HCT116 (cell line): ENCODE measurements around the gene CELF2. TPM values are rescaled to one million over a fixed set of nuclear protein-coding genes. Genes with fewer than 3 reads are reported as not detected.

Experiments used
- ATAC-seq: fragments of 200-7000 bp; cut with Tn5 transposase; 2 replicates; pipeline ENCODE4 v1.9.1; 2020; ENCODE audit warnings: mild to moderate bottlenecking, moderate library complexity
- BruUV-seq: library from RNA; stranded (reverse); fragments of 400-500 nt; replicated peaks from 2 replicates; lab custom pipeline; 2021; lab: Mats Ljungman, UMichigan
- CTCF ChIA-PET: fragments of 300-600 bp; sonication (Branson Sonifier 250); formaldehyde crosslinking; loops from one replicate; lab custom pipeline; 2021; ENCODE audit warnings: antibody characterized with exemption; lab: Charles Lee
- POLR2A ChIA-PET: fragments of 300-600, 350-600 bp; sonication (Branson Sonifier 250); formaldehyde crosslinking; loops from one replicate; lab custom pipeline; 2021; ENCODE audit warnings: antibody characterized with exemption; lab: Charles Lee
- RAD21 ChIA-PET, 2 experiments: fragments of 300-600 bp; sonication (Branson Sonifier 250); formaldehyde crosslinking; loops; one replicate each; lab custom pipeline; 2023; ENCODE audit warnings: low total read pairs in 2 of 2; ENCODE audit not compliant: uncharacterized antibody in 2 of 2, unreplicated experiment in 2 of 2, low non-redundant PET in 1 of 2; lab: Charles Lee
- DNase-seq: peaks from one replicate; pipeline ENCODE4 v3.0.0-alpha.2; 2010; ENCODE audit warnings: low read depth, low spot score
- H2AFZ ChIP-seq: fragments of 200-600 bp; shearing (Covaris generic), sonication (generic); 2 replicates; pipeline ENCODE4 v1.6.1; 2017; ENCODE audit warnings: low read depth, mixed run types, mixed read lengths, antibody characterized with exemption, low read length; ENCODE audit not compliant: poor library complexity, severe bottlenecking
- H3K27ac ChIP-seq: 2 replicates; pipeline ENCODE4 v1.5.1; 2012; ENCODE audit warnings: low read depth, low read length
- H3K27me3 ChIP-seq: fragments of 200-600 bp; sonication (generic); 2 replicates; pipeline ENCODE4 v1.6.1; 2016; ENCODE audit warnings: mixed run types, low read length, mixed read lengths; ENCODE audit not compliant: insufficient read depth
- H3K36me3 ChIP-seq, 2 experiments: fragments of 200-500 bp in 1 of 2; fragments of 200-600 bp in 1 of 2; sonication (Bioruptor generic) in 1 of 2; sonication (generic) in 1 of 2; 2 replicates each; pipeline versions ENCODE4 v1.5.1 to v1.6.1; 2014 to 2016; ENCODE audit warnings: low read length in 2 of 2, inconsistent platforms in 1 of 2, mixed read lengths in 1 of 2, mixed run types in 1 of 2; ENCODE audit not compliant: insufficient read depth in 2 of 2, control insufficient read depth in 1 of 2
- H3K4me1 ChIP-seq, 2 experiments: fragments of 200-600 bp in 1 of 2; sonication (generic) in 1 of 2; 2 replicates each; pipeline versions ENCODE4 v1.5.1 to v1.6.1; 2012 to 2017; ENCODE audit warnings: low read length in 2 of 2, inconsistent platforms in 1 of 2, mild to moderate bottlenecking in 1 of 2, mixed read lengths in 1 of 2, mixed run types in 1 of 2, moderate library complexity in 1 of 2; ENCODE audit not compliant: insufficient read depth in 2 of 2, control insufficient read depth in 1 of 2
- H3K4me2 ChIP-seq: fragments of 200-600 bp; sonication (generic); 2 replicates; pipeline ENCODE4 v1.6.1; 2017; ENCODE audit warnings: mixed run types, low read length, mixed read lengths
- H3K4me3 ChIP-seq, 2 experiments: fragments of 200-600 bp in 1 of 2; sonication (generic) in 1 of 2; replicated peaks in 1 of 2; 2 replicates each; pipeline ENCODE4 v1.5.1; 2011 to 2016; ENCODE audit warnings: low read length in 2 of 2, control low read depth in 1 of 2, low read depth in 1 of 2, mild to moderate bottlenecking in 1 of 2, mixed read lengths in 1 of 2, mixed run types in 1 of 2
- H3K79me2 ChIP-seq: fragments of 200-600 bp; sonication (generic); 2 replicates; pipeline ENCODE4 v1.6.1; 2017; ENCODE audit warnings: mild to moderate bottlenecking, mixed run types, low read length, moderate library complexity, mixed read lengths; ENCODE audit not compliant: insufficient read depth
- H3K9ac ChIP-seq: fragments of 200-600 bp; sonication (generic); 2 replicates; pipeline ENCODE4 v1.6.1; 2016; ENCODE audit warnings: low read length, mixed read lengths
- H3K9me2 ChIP-seq: fragments of 200-600 bp; sonication (generic), shearing (Covaris generic); 2 replicates; pipeline ENCODE4 v1.6.1; 2017; ENCODE audit warnings: mixed run types, mild to moderate bottlenecking, moderate library complexity; ENCODE audit not compliant: insufficient read depth
- H3K9me3 ChIP-seq, 2 experiments: fragments of 200-500 bp in 1 of 2; fragments of 200-600 bp in 1 of 2; sonication (Bioruptor generic) in 1 of 2; sonication (generic) in 1 of 2; 2 replicates each; pipeline ENCODE4 v1.6.1; 2014 to 2017; ENCODE audit warnings: low read length in 2 of 2, mixed read lengths in 2 of 2, inconsistent platforms in 1 of 2, low read depth in 1 of 2, mild to moderate bottlenecking in 1 of 2, mixed run types in 1 of 2, moderate library complexity in 1 of 2; ENCODE audit not compliant: control insufficient read depth in 1 of 2, insufficient read depth in 1 of 2
- H4K20me1 ChIP-seq: fragments of 200-600 bp; sonication (generic), shearing (Covaris generic); 2 replicates; pipeline ENCODE4 v1.6.1; 2017; ENCODE audit warnings: mixed run types, mild to moderate bottlenecking, moderate library complexity; ENCODE audit not compliant: insufficient read depth
- CEBPB ChIP-seq: IDR thresholded peaks from 2 replicates; pipeline ENCODE4 v1.6.1; 2012; ENCODE audit warnings: low read depth
- ELF1 ChIP-seq: IDR thresholded peaks from 2 replicates; pipeline ENCODE4 v1.6.1; 2012; ENCODE audit warnings: low read depth, borderline replicate concordance
- EZH2 ChIP-seq: fragments of 200-600 bp; sonication (generic); IDR thresholded peaks from 2 replicates; pipeline ENCODE4 v1.6.1; 2017; ENCODE audit warnings: antibody characterized with exemption, mixed run types
- EZH2phosphoT487 ChIP-seq: fragments of 200-600 bp; IDR thresholded peaks from 2 replicates; pipeline ENCODE4 v1.6.1; 2018; ENCODE audit warnings: antibody characterized with exemption, borderline replicate concordance
- JUND ChIP-seq: IDR thresholded peaks from 2 replicates; pipeline ENCODE4 v1.6.1; 2012
- MAX ChIP-seq: IDR thresholded peaks from 2 replicates; pipeline ENCODE4 v1.6.1; 2012
- POLR2A ChIP-seq: IDR thresholded peaks from 2 replicates; pipeline ENCODE4 v1.7.0; 2011; ENCODE audit warnings: borderline replicate concordance; ENCODE audit not compliant: insufficient read depth, insufficient read length; ENCODE audit errors: extremely low read depth
- RAD21 ChIP-seq: IDR thresholded peaks from 2 replicates; pipeline ENCODE4 v1.6.1; 2012; ENCODE audit warnings: low read depth, mild to moderate bottlenecking
- SRF ChIP-seq: IDR thresholded peaks from 2 replicates; pipeline ENCODE4 v1.6.1; 2012; ENCODE audit warnings: low read depth
- YY1 ChIP-seq: IDR thresholded peaks from 2 replicates; pipeline ENCODE4 v1.6.1; 2011; ENCODE audit warnings: low read length, low read depth, moderate library complexity, mild to moderate bottlenecking; ENCODE audit not compliant: insufficient replicate concordance; ENCODE audit errors: extremely low read depth
- ZBTB33 ChIP-seq: IDR thresholded peaks from 2 replicates; pipeline ENCODE4 v1.6.1; 2011; ENCODE audit warnings: mild to moderate bottlenecking, low read length, moderate library complexity; ENCODE audit not compliant: insufficient replicate concordance; ENCODE audit errors: extremely low read depth
- ZNF274 ChIP-seq: fragments of 200-500 bp; sonication (Bioruptor generic); IDR thresholded peaks from 2 replicates; pipeline ENCODE4 v1.6.1; 2014; ENCODE audit warnings: mild to moderate bottlenecking, low read depth, low read length, inconsistent platforms
- intact Hi-C: fragments of 100-400 bp; cut with micrococcal nuclease; formaldehyde crosslinking; loops from 2 replicates; pipeline ENCODE4 v1.10.0; 2022
- total RNA-seq: library from RNA; stranded (reverse); gene quantifications from one replicate; pipeline ENCODE4 v1.2.1, GENCODE V29; 2021; ENCODE audit not compliant: unreplicated experiment

Gene CELF2
- total RNA-seq, 1 experiment from 2014 or later, result 0.66 TPM

GRCh38 chr10:11023009-11023953 is 5.6 kb downstream of the CELF2 start:
- no peaks in the 10 kb centered on the region for H3K79me2 ChIP-seq
- DNase-seq (no peak), ATAC-seq (no peak)
- no peak overlapping the region for H3K9ac ChIP-seq
- TF ChIP-seq ZBTB33, result no peak
- H3K9me3 ChIP-seq, result peaks cover 0 to 6% of the 10 kb centered on the region in 2 experiments; a peak in 1 of 4 replicates
- H3K4me1 ChIP-seq, result no peaks in the 10 kb centered on the region
- no peak overlapping the region for H2AFZ ChIP-seq
- POLR2A ChIA-PET, result no interaction called here
- no peak overlapping the region for H3K4me3 ChIP-seq
- no TSS peak for BruUV-seq
- no peaks in the 10 kb centered on the region for H4K20me1 ChIP-seq
- H3K27ac ChIP-seq, result no peak overlapping the region
- H3K36me3 ChIP-seq, result no peaks in the 10 kb centered on the region
- no peaks in the 10 kb centered on the region for H3K9me2 ChIP-seq
- H3K27me3 ChIP-seq, result no peaks in the 10 kb centered on the region
- RAD21 ChIA-PET, result no interaction called here
- intact Hi-C loops, result no loop called here
- CTCF ChIA-PET, result no interaction called here
- no peak overlapping the region for H3K4me2 ChIP-seq

- no peak overlapping the region for H3K9ac ChIP-seq
- H3K27ac ChIP-seq, result no peak overlapping the region
- DNase-seq (no peak), ATAC-seq (no peak)
- no peak for TF ChIP-seq EZH2phosphoT487
- no peak for TF ChIP-seq CEBPB
- no peak for TF ChIP-seq SRF
- TF ChIP-seq RAD21, result no peak
- no peak for TF ChIP-seq ZNF274
- no peak for TF ChIP-seq POLR2A
- TF ChIP-seq YY1, result no peak
- TF ChIP-seq EZH2, result no peak
- TF ChIP-seq JUND, result no peak
- TF ChIP-seq MAX, result no peak
- no peak for TF ChIP-seq ELF1
- H2AFZ ChIP-seq, result no peak overlapping the region
- no peaks in the 10 kb centered on the region for H3K4me1 ChIP-seq
- no peaks in the 10 kb centered on the region for H3K9me2 ChIP-seq
- no peak overlapping the region for H3K4me3 ChIP-seq
- BruUV-seq, result no TSS peak
- H3K79me2 ChIP-seq, result no peaks in the 10 kb centered on the region
- no peak overlapping the region for H3K4me2 ChIP-seq
- ChIA-PET POLR2A (no interaction called here), RAD21 (no interaction called here), CTCF (no interaction called here)
- peaks cover 0 to 6% of the 10 kb centered on the region in 2 experiments; a peak in 1 of 4 replicates for H3K9me3 ChIP-seq
- no peaks in the 10 kb centered on the region for H3K27me3 ChIP-seq
- intact Hi-C loops, result no loop called here
- H3K36me3 ChIP-seq, result no peaks in the 10 kb centered on the region
- no peaks in the 10 kb centered on the region for H4K20me1 ChIP-seq
Measured at GRCh38 chr10:11024596-11024995, 6.9 kb downstream of the CELF2 start.
